ENCODE measurements around the gene CBFA2T2.
"Not testable (repeated sequence)": the region's sequence is repeated elsewhere in the genome, so short reads cannot be mapped to it uniquely, and the experiment has no call there.

Gene CBFA2T2

GRCh38 chr20:33450867-33451266 lies 39.0 kb upstream of the CBFA2T2 start:
- Histone ChIP-seq H3K4me3 (ENCODE audit: extremely low read depth, insufficient read depth, low read length, poor library complexity, severe bottlenecking) (no peak overlapping the region), H3K4me1 (ENCODE audit: control insufficient read depth, insufficient read depth, low read length, poor library complexity, severe bottlenecking) (no peaks in the 10 kb centered on the region), H3K9me3 (ENCODE audit: control insufficient read depth, low read length) (peaks cover 3% of the 10 kb centered on the region), H3K27ac (ENCODE audit: low read depth, low read length, severe bottlenecking) (no peak overlapping the region), H3K36me3 (ENCODE audit: control insufficient read depth, insufficient read depth, low read length) (no peaks in the 10 kb centered on the region)
- 82 to 86% methylated on average over 3 to 4 of the region's 4 CpGs for WGBS, 2 experiments (ENCODE audit: insufficient coverage in 2 of 2)

GRCh38 chr20:33456916-33457642 lies 32.8 kb upstream of the CBFA2T2 start:
- not testable (repeated sequence) for H3K4me1 ChIP-seq (ENCODE audit: control insufficient read depth, insufficient read depth, low read length, poor library complexity, severe bottlenecking); H3K9me3 ChIP-seq (ENCODE audit: control insufficient read depth, low read length); H3K27ac ChIP-seq (ENCODE audit: low read depth, low read length, severe bottlenecking); H3K36me3 ChIP-seq (ENCODE audit: control insufficient read depth, insufficient read depth, low read length); H3K4me3 ChIP-seq (ENCODE audit: extremely low read depth, insufficient read depth, low read length, poor library complexity, severe bottlenecking)
- 16 to 25% methylated on average over 4 to 5 of the region's 6 CpGs for WGBS, 2 experiments (ENCODE audit: insufficient coverage in 2 of 2)

DNA sequence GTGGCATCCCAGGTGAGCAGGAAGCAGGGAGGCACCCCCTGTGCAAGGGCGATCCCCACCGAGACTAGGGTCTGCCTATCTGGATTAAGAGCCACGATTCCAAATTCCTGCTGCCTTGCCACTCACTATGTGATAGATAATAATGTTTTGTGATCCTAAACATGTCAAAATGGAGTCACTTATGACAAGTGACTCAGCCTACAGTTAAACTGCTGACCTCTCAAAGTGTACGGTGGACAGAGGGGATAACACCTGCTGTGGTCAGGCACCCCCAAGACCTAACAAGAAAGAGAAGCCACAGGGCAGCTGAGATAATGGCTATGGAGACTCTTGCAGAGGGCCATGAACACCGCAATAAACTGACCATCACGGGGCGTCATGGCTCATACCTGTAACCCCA lies 30.3 kb upstream of the CBFA2T2 start:
- 83 to 96% methylated on average over 4 of the region's 7 CpGs for WGBS, 2 experiments (ENCODE audit: insufficient coverage in 2 of 2)
- H3K36me3 ChIP-seq (ENCODE audit: control insufficient read depth, insufficient read depth, low read length) = no peaks in the 10 kb centered on the region
- H3K4me1 ChIP-seq (ENCODE audit: control insufficient read depth, insufficient read depth, low read length, poor library complexity, severe bottlenecking) = no peaks in the 10 kb centered on the region
- no peak overlapping the region for H3K27ac ChIP-seq (ENCODE audit: low read depth, low read length, severe bottlenecking)
- H3K9me3 ChIP-seq (ENCODE audit: control insufficient read depth, low read length) = no peaks in the 10 kb centered on the region
- H3K4me3 ChIP-seq (ENCODE audit: extremely low read depth, insufficient read depth, low read length, poor library complexity, severe bottlenecking) = no peak overlapping the region

GRCh38 chr20:33460711-33461110 lies 29.2 kb upstream of the CBFA2T2 start:
- no peak overlapping the region for H3K27ac ChIP-seq (ENCODE audit: low read depth, low read length, severe bottlenecking)
- H3K4me3 ChIP-seq (ENCODE audit: extremely low read depth, insufficient read depth, low read length, poor library complexity, severe bottlenecking) = no peak overlapping the region
- no peaks in the 10 kb centered on the region for H3K36me3 ChIP-seq (ENCODE audit: control insufficient read depth, insufficient read depth, low read length)
- no peaks in the 10 kb centered on the region for H3K4me1 ChIP-seq (ENCODE audit: control insufficient read depth, insufficient read depth, low read length, poor library complexity, severe bottlenecking)
- H3K9me3 ChIP-seq (ENCODE audit: control insufficient read depth, low read length) = no peaks in the 10 kb centered on the region
- 74 to 86% methylated on average over 4 to 5 of the region's 5 CpGs for WGBS, 2 experiments (ENCODE audit: insufficient coverage in 2 of 2)

DNA sequence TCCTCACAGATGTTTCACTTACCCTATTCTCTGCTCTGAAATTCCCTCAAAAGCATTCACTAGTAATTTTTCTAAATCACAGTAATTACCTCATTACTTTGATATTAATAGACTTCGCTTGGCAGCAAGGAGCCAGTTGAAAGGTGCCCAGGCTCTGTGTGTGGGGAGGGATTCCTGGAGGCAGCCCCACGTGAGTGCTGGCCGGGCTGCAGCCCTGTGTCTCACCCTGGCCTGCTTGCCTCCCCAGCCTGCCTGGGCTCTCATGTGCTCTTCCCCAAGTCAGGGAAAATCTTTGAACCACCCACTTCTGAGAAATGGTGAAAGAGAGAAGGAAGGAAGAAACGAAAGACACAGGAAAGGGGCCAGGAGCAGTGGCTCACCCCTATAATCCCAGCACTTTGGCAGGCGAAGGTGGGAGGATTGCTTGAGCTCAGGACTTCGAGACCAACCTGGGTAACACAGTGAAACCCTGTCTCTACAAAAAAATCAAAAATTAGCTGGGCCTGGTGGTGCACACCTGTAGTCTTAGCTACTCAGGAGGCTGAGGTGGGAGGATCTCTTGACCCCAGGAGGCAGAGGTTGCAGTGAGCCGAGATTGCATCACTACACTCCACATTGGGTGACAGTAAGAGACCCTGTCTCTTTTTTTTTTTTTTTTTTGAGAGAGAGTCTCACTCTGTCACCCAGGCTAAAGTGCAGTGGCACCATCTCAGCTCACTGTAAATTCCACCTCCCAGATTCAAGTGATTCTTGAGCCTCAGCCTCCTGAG lies 26.4 kb upstream of the CBFA2T2 start:
- 75 to 87% methylated on average over 3 to 4 of the region's 7 CpGs for WGBS, 2 experiments (ENCODE audit: insufficient coverage in 2 of 2)
- Histone ChIP-seq H3K36me3 (ENCODE audit: control insufficient read depth, insufficient read depth, low read length) (no peaks in the 10 kb centered on the region), H3K9me3 (ENCODE audit: control insufficient read depth, low read length) (no peaks in the 10 kb centered on the region), H3K4me1 (ENCODE audit: control insufficient read depth, insufficient read depth, low read length, poor library complexity, severe bottlenecking) (no peaks in the 10 kb centered on the region), H3K4me3 (ENCODE audit: extremely low read depth, insufficient read depth, low read length, poor library complexity, severe bottlenecking) (no peak overlapping the region), H3K27ac (ENCODE audit: low read depth, low read length, severe bottlenecking) (no peak overlapping the region)

DNA sequence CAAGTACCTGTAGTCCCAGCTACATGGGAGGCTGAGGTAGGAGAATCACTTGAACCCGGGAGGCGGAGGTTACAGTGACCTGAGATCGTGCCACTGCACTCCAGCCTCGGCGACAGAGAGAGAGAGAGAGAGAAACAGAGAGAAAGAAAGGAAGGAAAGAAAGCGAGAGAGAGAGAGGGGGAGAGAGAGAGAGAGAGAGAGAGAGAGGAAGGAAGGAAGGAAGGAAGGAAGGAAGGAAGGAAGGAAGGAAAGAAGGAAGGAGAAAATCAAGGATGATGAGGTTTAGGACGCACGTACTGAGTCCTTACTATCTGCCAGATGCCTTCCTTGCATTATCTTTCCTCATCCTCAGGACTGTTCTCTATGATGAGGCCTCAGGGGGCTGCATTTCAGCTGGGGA lies 25.1 kb upstream of the CBFA2T2 start:
- H3K4me3 ChIP-seq (ENCODE audit: extremely low read depth, insufficient read depth, low read length, poor library complexity, severe bottlenecking); H3K4me1 ChIP-seq (ENCODE audit: control insufficient read depth, insufficient read depth, low read length, poor library complexity, severe bottlenecking); H3K9me3 ChIP-seq (ENCODE audit: control insufficient read depth, low read length); H3K36me3 ChIP-seq (ENCODE audit: control insufficient read depth, insufficient read depth, low read length); H3K27ac ChIP-seq (ENCODE audit: low read depth, low read length, severe bottlenecking): not testable (repeated sequence)
- 90 to 97% methylated on average over 6 to 7 of the region's 8 CpGs for WGBS, 2 experiments (ENCODE audit: insufficient coverage in 2 of 2)

DNA sequence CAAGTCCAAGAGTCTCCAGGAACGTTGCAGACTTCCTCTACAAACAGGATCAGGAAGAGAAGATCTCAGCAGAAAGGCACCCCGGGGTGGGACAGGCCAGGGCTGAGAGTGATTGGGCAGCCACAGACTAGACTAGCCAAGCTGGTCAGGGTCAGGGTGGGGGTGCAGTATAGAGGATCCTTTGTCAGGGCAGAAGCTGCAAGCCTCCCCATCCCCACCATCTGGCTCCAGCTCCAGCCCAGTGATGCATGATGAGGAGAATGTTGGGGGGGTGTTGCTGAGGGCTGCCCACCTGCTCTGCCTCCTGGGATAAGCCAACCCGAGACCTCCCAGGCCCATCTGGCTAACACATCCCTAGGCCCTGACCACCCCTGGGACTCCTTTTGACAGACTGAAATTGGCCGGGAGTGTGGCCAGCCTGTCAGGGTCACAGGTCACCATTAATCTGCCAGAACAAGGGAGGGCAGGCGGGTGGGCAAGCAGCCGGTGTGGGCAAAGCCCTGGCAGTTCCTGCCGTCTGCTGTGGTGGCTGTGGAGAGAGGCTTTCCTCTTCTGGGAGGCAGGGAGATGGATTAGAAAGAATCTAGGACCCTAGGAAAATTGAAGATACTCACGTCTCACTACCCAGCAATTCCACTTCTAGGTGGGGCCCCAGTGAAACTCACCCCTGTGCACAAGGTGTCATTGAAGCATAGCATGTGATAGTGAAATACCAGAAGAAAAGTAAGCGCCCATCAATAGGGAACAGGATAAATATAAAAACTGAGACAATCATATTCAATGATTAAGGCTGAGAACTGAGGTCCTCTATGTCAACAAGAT lies 24.2 kb upstream of the CBFA2T2 start:
- H3K27ac ChIP-seq (ENCODE audit: low read depth, low read length, severe bottlenecking) = no peak overlapping the region
- 65 to 73% methylated on average over 3 to 8 of the region's 9 CpGs for WGBS, 2 experiments (ENCODE audit: insufficient coverage in 2 of 2)
- no peaks in the 10 kb centered on the region for H3K4me1 ChIP-seq (ENCODE audit: control insufficient read depth, insufficient read depth, low read length, poor library complexity, severe bottlenecking)
- H3K36me3 ChIP-seq (ENCODE audit: control insufficient read depth, insufficient read depth, low read length) = no peaks in the 10 kb centered on the region
- H3K9me3 ChIP-seq (ENCODE audit: control insufficient read depth, low read length) = no peaks in the 10 kb centered on the region
- H3K4me3 ChIP-seq (ENCODE audit: extremely low read depth, insufficient read depth, low read length, poor library complexity, severe bottlenecking) = no peak overlapping the region

DNA sequence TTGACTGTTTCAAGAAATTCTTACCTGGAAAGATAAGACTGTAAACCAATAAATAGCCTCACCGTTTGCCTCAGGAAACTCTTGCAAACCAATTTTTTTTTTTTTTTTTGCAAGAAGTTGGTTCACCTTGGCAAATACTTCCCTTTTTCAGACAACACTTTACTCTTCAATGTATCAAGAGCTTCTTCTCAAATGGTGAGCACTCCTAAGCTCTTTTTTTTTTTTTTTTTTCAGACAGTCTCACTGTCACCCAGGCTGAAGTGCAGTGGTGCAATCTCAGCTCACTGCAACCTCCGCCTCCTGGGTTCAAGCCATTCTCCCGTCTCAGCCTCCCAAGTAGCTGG lies 23.6 kb upstream of the CBFA2T2 start:
- WGBS, 2 experiments (ENCODE audit: insufficient coverage in 2 of 2) = 93 to 100% methylated on average over 1 to 3 of the region's 3 CpGs
- Histone ChIP-seq H3K36me3 (ENCODE audit: control insufficient read depth, insufficient read depth, low read length) (no peaks in the 10 kb centered on the region), H3K27ac (ENCODE audit: low read depth, low read length, severe bottlenecking) (no peak overlapping the region), H3K4me3 (ENCODE audit: extremely low read depth, insufficient read depth, low read length, poor library complexity, severe bottlenecking) (no peak overlapping the region), H3K9me3 (ENCODE audit: control insufficient read depth, low read length) (no peaks in the 10 kb centered on the region), H3K4me1 (ENCODE audit: control insufficient read depth, insufficient read depth, low read length, poor library complexity, severe bottlenecking) (no peaks in the 10 kb centered on the region)

GRCh38 chr20:33470457-33470856 lies 19.4 kb upstream of the CBFA2T2 start:
- Histone ChIP-seq H3K4me1 (ENCODE audit: control insufficient read depth, insufficient read depth, low read length, poor library complexity, severe bottlenecking) (no peaks in the 10 kb centered on the region), H3K36me3 (ENCODE audit: control insufficient read depth, insufficient read depth, low read length) (no peaks in the 10 kb centered on the region), H3K4me3 (ENCODE audit: extremely low read depth, insufficient read depth, low read length, poor library complexity, severe bottlenecking) (no peak overlapping the region), H3K27ac (ENCODE audit: low read depth, low read length, severe bottlenecking) (no peak overlapping the region), H3K9me3 (ENCODE audit: control insufficient read depth, low read length) (no peaks in the 10 kb centered on the region)
- 90 to 100% methylated on average over 2 to 3 of the region's 4 CpGs for WGBS, 2 experiments (ENCODE audit: insufficient coverage in 2 of 2)

DNA sequence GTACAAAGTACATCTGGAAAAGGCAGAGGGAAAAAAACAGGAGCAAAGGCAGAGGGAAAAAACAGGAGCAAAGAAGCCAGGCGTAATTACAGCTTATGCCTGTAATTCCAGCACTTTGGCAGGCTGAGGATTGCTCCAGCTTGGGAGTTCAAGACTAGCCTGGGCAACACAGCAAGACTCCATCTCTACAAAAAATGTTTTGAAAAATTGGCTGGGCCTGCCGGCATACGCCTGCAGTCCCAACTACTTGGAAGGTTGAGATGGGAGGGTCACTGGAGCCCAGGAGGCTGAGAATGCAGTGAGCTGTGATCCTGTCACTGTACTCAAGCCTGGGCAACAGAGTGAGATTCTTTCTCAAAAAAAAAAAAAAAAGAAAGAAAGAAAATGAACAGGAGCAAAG lies 19.0 kb upstream of the CBFA2T2 start:
- WGBS, 2 experiments (ENCODE audit: insufficient coverage in 2 of 2) = 87 to 100% methylated on average over 2 to 3 of the region's 3 CpGs
- no peak overlapping the region for H3K27ac ChIP-seq (ENCODE audit: low read depth, low read length, severe bottlenecking)
- no peaks in the 10 kb centered on the region for H3K36me3 ChIP-seq (ENCODE audit: control insufficient read depth, insufficient read depth, low read length)
- no peaks in the 10 kb centered on the region for H3K4me1 ChIP-seq (ENCODE audit: control insufficient read depth, insufficient read depth, low read length, poor library complexity, severe bottlenecking)
- H3K4me3 ChIP-seq (ENCODE audit: extremely low read depth, insufficient read depth, low read length, poor library complexity, severe bottlenecking) = no peak overlapping the region
- no peaks in the 10 kb centered on the region for H3K9me3 ChIP-seq (ENCODE audit: control insufficient read depth, low read length)
